HFFc6 (cell line): ENCODE data around the gene HYCC1. TPM values are rescaled to one million over a fixed set of nuclear protein-coding genes. Genes with fewer than 3 reads are reported as not detected.
"Not testable (repeated sequence)": the region's sequence is repeated elsewhere in the genome, so short reads cannot be mapped to it uniquely, and the experiment has no call there.

Source experiments
- DNase-seq: peaks from one replicate; pipeline ENCODE4 v3.0.0-alpha.2; 2018
- H3K27ac Mint-ChIP-seq: 2 replicates; pipeline ENCODE4 v1.8.0; 2020; ENCODE audit warnings: mild to moderate bottlenecking, mixed read lengths
- H3K27me3 Mint-ChIP-seq: 2 replicates; pipeline ENCODE4 v1.8.0; 2021; ENCODE audit warnings: mild to moderate bottlenecking, moderate library complexity, mixed read lengths; ENCODE audit not compliant: insufficient read depth
- H3K36me3 Mint-ChIP-seq: 2 replicates; pipeline ENCODE4 v1.8.0; 2021; ENCODE audit warnings: low read depth, mixed read lengths
- H3K4me1 Mint-ChIP-seq: 2 replicates; pipeline ENCODE4 v1.8.0; 2020; ENCODE audit warnings: low read depth, mixed read lengths
- H3K4me3 Mint-ChIP-seq: 2 replicates; pipeline ENCODE4 v1.8.0; 2020; ENCODE audit warnings: mild to moderate bottlenecking, moderate library complexity, mixed read lengths
- H3K9me3 Mint-ChIP-seq: 2 replicates; pipeline ENCODE4 v1.8.0; 2020; ENCODE audit warnings: mild to moderate bottlenecking, mixed read lengths
- CTCF ChIP-seq: fragments of 200-600 bp; sonication (generic); IDR thresholded peaks from 2 replicates; pipeline ENCODE4 v1.5.0; 2021; ENCODE audit warnings: antibody characterized with exemption, mild to moderate bottlenecking
- total RNA-seq, 6 experiments: library from RNA; stranded (reverse); fragmentation: NEBNext Ultra II Directional; extraction: Animal tissue kit (Norgen Biotek cat#: 25700); gene quantifications; 2 replicates in 1 of 6; 3 replicates in 5 of 6; pipeline ENCODE4 v1.2.3, GENCODE V29; 2021

The HYCC1 gene
- total RNA-seq, 6 experiments from 2014 or later = 88.5 to 104 (median 95.0) TPM

GRCh38 chr7:23055582-23056178 is 41.8 kb upstream of the HYCC1 start:
- H3K4me3 Mint-ChIP-seq = no peak overlapping the region
- no peaks in the 10 kb centered on the region for H3K9me3 Mint-ChIP-seq
- no peaks in the 10 kb centered on the region for H3K36me3 Mint-ChIP-seq
- DNase-seq = peak; percentile 74
- TF ChIP-seq CTCF = peak; percentile 93
- peaks cover 42% of the 10 kb centered on the region for H3K4me1 Mint-ChIP-seq
- H3K27ac Mint-ChIP-seq = no peak overlapping the region
- no peaks in the 10 kb centered on the region for H3K27me3 Mint-ChIP-seq

DNA sequence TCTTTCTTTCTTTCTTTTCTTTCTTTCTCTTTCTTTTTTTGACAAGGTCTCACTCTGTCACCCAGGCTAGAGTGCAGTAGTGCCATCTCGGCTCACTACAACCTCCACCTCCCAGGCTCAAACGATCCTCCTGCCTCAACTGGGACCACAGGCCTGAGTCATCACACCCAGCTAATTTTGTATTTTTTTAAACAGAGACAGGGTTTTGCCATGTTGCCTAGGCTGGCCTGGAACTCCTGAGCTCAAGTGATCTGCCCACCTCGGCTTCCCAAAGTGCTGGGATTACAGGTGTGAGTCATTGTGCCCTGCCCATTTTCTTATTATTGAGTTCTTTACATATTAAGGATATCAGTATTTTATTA is 37.2 kb upstream of the HYCC1 start:
- not testable (repeated sequence) for H3K9me3 Mint-ChIP-seq, H3K36me3 Mint-ChIP-seq, H3K27me3 Mint-ChIP-seq
- Mint-ChIP-seq H3K4me3 (peak overlapping the region; percentile 78), H3K4me1 (peaks cover 26% of the 10 kb centered on the region), H3K27ac (peak overlapping the region; percentile 85)
- peak; percentile 8 for DNase-seq

DNA sequence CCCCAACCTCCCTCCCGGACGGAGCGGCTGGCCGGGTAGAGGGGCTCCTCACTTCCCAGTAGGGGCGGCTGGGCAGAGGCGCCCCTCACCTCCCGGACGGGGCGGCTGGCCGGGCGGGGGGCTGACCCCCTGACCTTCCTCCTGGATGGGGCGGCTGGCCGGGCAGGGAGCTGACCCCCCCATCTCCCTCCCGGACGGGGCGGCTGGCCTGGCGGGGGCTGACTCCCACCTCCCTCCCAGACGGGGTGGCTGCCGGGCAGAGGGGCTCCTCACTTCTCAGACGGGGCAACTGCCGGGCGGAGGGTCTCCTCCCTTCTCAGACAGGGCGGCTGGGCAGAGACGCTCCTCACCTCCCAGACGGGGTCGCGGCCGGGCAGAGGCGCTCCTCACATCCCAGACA is 32.4 kb upstream of the HYCC1 start:
- H3K27me3 Mint-ChIP-seq, H3K27ac Mint-ChIP-seq, H3K9me3 Mint-ChIP-seq, H3K36me3 Mint-ChIP-seq, H3K4me3 Mint-ChIP-seq, DNase-seq: not testable (repeated sequence)
- peaks cover 14% of the 10 kb centered on the region for H3K4me1 Mint-ChIP-seq

DNA sequence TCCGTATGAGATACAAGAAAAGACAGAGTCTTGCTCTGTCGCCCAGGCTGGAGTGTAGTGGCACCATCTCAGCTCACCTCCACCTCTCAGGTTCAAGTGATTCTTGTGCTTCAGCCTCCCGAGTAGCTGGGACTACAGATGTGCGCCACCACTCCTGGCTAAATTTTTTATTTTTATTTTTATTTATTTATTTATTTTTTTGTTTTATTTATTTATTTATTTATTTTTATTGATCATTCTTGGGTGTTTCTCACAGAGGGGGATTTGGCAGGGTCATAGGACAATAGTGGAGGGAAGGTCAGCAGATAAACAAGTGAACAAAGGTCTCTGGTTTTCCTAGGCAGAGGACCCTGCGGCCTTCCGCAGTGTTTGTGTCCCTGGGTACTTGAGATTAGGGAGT is 31.2 kb upstream of the HYCC1 start:
- H3K4me3 Mint-ChIP-seq, H3K27ac Mint-ChIP-seq, H3K36me3 Mint-ChIP-seq, DNase-seq, H3K27me3 Mint-ChIP-seq, H3K4me1 Mint-ChIP-seq: not testable (repeated sequence)
- peaks cover 10% of the 10 kb centered on the region for H3K9me3 Mint-ChIP-seq

DNA sequence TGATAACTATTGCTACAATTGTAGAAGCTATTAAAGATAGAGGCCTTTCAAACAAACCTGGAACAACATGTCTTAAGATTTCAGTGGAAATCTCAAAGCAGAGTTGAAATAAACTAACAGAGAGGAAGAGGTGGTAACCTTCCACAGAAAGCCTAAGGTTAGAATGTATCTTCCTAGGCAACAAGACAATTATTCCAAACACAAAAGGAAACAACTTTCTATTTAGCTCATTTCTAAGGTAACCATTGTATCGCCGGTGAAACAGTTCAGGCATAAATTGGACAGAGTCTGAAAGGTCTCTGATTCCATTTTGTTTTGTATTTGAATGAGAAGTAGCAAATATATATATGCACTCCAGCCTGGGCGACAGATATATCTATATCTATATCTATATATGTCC is 30.7 kb upstream of the HYCC1 start:
- DNase-seq = no peak

GRCh38 chr7:23043441-23043840 is 29.5 kb upstream of the HYCC1 start:
- Mint-ChIP-seq H3K9me3 (peaks cover 10% of the 10 kb centered on the region), H3K27me3 (no peaks in the 10 kb centered on the region; the same call in 1 of the 2 replicates), H3K27ac (no peak overlapping the region), H3K4me3 (no peak overlapping the region), H3K4me1 (no peaks in the 10 kb centered on the region), H3K36me3 (no peaks in the 10 kb centered on the region)
- TF ChIP-seq CTCF = no peak
- DNase-seq = no peak

More for the DNA sequence above, 30.7 kb upstream of the HYCC1 start:
- no peaks in the 10 kb centered on the region for H3K36me3 Mint-ChIP-seq
- H3K27me3 Mint-ChIP-seq = no peaks in the 10 kb centered on the region; the same call in 1 of the 2 replicates
- no peaks in the 10 kb centered on the region for H3K4me1 Mint-ChIP-seq
- H3K27ac Mint-ChIP-seq = no peak overlapping the region
- TF ChIP-seq CTCF = no peak
- H3K9me3 Mint-ChIP-seq = peaks cover 10% of the 10 kb centered on the region
- no peak overlapping the region for H3K4me3 Mint-ChIP-seq

- not testable (repeated sequence) for H3K4me1 Mint-ChIP-seq, H3K36me3 Mint-ChIP-seq, H3K9me3 Mint-ChIP-seq, DNase-seq, H3K27me3 Mint-ChIP-seq, H3K4me3 Mint-ChIP-seq, H3K27ac Mint-ChIP-seq
Observed at GRCh38 chr7:23039674-23040073, 25.7 kb upstream of the HYCC1 start.

GRCh38 chr7:23035542-23036371 is 21.8 kb upstream of the HYCC1 start:
- DNase-seq, H3K36me3 Mint-ChIP-seq, H3K4me1 Mint-ChIP-seq, H3K27ac Mint-ChIP-seq, H3K4me3 Mint-ChIP-seq, H3K9me3 Mint-ChIP-seq: not testable (repeated sequence)
- H3K27me3 Mint-ChIP-seq = peaks cover 13% of the 10 kb centered on the region
